ENCODE data around the gene XIAP.

Gene XIAP

DNA sequence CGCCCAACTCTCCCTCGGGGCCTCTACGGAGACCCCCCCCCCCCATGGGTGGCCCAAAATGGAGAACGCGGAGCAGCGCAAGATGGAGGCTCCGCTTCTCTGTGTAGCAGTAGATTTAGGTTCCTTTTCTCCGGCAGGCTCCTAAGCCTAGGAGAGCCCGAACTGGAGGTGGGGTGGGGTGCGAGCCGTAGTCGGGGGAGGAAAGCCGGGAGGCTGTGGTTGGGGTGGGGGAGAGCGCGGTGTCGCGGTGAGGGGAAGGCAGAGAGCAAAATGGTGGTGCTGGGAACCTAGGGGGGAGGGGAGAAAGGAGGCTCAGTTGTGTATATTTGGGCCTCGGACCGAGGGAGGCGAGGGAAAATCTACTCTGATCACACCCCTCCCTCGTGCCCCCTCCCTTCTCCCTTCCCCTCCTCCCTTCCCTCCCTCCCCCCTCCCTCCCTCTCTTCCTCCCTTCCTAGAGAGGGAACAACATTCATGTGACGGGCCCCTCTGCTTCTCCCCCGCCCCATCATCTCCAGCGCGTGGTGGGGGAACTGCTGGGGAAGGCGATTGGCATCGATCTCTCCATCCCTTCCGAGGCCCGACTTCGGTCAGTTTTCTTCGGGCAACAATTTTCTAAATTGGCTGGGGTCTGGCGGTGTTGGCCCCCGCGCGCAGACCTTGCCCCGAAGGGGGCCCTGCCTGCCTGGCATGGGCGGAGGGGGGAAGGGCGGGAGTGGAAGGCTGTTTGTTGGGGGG, 101.6 kb downstream of the XIAP start, which contains the start of gene STAG2:
STAG2 (plus strand) TSS at position 439 of the 738 bp plus-strand sequence. CDS start 60,922 bp downstream, outside the sequence.
- DNase-seq, result peak; percentile 92

GRCh38 chrX:123962006-123962467, 102.2 kb downstream of the XIAP start:
- no peak for DNase-seq

- DNase-seq, result peak; percentile 95
These were observed 103.0 kb downstream of the XIAP start for GRCh38 chrX:123962794-123963373.

Measured in left hindlimb (tissue), 1 donor.